Activated T-cell treated with anti-CD3 and anti-CD28 coated beads for 4 hours (primary cell): Measurements from ENCODE around the gene ZNF518A.
"Not testable (repeated sequence)": the region's sequence is repeated elsewhere in the genome, so short reads cannot be mapped to it uniquely, and the experiment has no call there.

Source experiments
- DNase-seq: peaks from one replicate; pipeline ENCODE4 v3.0.0-alpha.2; 2020

Gene ZNF518A

GRCh38 chr10:96137567-96137966 lies 7.5 kb downstream of the ZNF518A start:
- no peak for DNase-seq

- no peak for DNase-seq
Observed at GRCh38 chr10:96138102-96138501, 8.0 kb downstream of the ZNF518A start.

GRCh38 chr10:96152437-96152836 lies 22.3 kb downstream of the ZNF518A start:
- no peak for DNase-seq

DNA sequence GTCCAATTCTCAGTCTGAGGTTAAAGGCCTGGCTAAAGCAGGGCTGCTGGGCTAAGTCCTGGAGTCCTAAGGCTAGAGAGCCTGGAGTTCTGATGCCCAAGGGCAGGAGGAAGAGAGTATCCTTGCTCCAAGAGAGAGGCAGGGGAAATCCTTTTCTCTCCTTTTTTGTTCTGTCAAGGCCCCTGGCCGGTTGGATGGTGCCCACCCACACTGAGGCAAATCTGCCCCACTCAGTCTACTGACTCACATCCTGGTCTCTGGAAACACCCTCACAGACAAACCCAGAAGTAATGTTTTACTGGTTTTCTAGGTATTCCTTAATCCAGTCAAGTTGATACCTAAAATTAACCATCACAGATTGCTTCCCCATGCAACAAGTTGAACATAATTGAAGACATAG lies 23.0 kb downstream of the ZNF518A start:
- DNase-seq = no peak

DNA sequence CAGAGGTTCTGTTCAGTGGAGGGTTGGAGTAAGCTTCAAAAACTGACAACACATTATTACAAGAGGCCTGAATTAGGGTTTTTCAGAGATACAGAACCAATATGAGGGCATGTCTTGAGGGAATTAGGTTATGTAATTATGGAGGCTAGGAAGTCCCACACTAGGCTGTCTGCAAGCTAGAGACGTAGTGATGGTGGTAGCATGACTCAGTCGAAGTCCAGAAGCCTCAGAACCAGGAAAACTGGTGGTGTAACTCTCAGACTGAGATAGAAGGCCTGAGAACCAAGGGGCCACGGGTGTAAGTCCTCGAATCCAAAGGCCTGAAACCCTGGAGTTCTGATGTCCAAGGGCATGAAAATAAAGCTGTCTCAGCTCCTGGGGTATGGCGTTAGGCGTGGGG lies 35.6 kb downstream of the ZNF518A start:
- DNase-seq = no peak

DNA sequence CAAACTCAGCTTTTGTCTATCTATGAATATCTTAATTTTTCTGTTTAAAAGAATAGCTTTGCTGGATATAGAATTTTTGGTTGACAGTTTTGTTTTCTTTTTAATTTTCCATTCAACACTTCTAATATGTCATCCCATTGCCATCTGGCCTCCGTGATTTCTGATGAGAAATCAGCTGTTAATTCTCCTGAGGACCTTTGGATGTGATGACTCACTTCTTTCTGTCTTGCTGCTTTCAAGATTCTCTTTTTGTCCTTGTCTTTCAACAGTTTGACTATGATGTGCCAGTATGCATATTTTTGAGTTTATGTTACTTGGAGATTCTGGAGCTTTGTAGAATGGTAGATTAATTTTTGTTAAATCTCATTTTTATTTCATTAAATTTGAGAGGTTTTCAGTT lies 38.4 kb downstream of the ZNF518A start:
- DNase-seq = no peak

DNA sequence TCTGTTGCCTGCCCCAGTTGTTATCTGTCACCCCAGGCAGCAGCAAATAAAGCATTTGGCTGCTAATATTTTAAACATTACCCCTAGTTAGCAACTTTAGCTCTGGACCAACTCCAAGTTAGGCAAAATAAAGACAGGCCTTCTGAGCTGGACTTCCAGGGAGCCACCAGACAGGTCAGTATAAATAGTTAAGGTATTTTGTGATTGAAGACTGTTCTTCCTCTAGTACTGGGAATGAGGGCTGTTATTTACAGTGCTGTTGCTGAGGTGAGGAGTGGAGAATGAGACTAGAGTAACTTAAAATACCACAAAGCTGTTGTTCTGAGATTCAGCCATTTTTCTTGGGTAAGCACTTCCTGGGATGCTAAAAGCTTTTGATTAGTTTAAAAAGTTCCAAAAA lies 40.1 kb downstream of the ZNF518A start:
- DNase-seq = no peak

GRCh38 chr10:96172666-96173065 lies 42.6 kb downstream of the ZNF518A start:
- no peak for DNase-seq

- DNase-seq = no peak
Observed at GRCh38 chr10:96176985-96177384, 46.9 kb downstream of the ZNF518A start.

- DNase-seq = no peak
Observed at GRCh38 chr10:96188421-96188820, 58.3 kb downstream of the ZNF518A start.

- no peak for DNase-seq
Observed at GRCh38 chr10:96188916-96189315, 58.8 kb downstream of the ZNF518A start.

DNA sequence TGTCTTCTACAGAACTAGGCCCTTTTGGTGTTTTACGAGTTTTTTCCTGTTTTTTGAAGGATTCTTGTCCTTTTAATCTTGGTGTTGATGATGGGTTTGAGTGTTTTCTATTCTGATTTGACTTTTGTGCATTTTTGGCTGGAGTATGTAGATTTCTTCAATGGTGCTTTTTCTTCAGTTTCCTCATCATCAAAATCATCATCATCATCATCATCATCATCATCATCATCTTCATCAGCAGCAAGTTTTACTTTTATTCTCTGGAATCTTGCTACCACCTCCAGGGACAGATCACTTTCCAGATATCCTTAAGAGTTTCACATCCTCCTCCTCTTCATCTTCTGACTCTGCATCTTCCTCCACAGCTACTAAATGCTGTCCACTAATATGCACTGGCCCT lies 59.4 kb downstream of the ZNF518A start:
- DNase-seq = not testable (repeated sequence)

GRCh38 chr10:96201525-96201924 lies 71.4 kb downstream of the ZNF518A start:
- DNase-seq = no peak

- no peak for DNase-seq
Observed at GRCh38 chr10:96205580-96205979, 75.5 kb downstream of the ZNF518A start.

- DNase-seq = no peak
Observed at GRCh38 chr10:96208271-96208670, 78.2 kb downstream of the ZNF518A start.

GRCh38 chr10:96208946-96209345 lies 78.8 kb downstream of the ZNF518A start:
- no peak for DNase-seq

- DNase-seq = no peak
Observed at GRCh38 chr10:96211764-96212163, 81.7 kb downstream of the ZNF518A start.

- no peak for DNase-seq
Observed at GRCh38 chr10:96212911-96213310, 82.8 kb downstream of the ZNF518A start.
